ENCODE measurements around the gene MTF1. TPM values are rescaled to one million over a fixed set of nuclear protein-coding genes. Genes with fewer than 3 reads are reported as not detected.
"Not testable (repeated sequence)": the region's sequence is repeated elsewhere in the genome, so short reads cannot be mapped to it uniquely, and the experiment has no call there.

Gene MTF1
- polyA plus RNA-seq, 1 donor from 2014 or later = 3.7 TPM

DNA sequence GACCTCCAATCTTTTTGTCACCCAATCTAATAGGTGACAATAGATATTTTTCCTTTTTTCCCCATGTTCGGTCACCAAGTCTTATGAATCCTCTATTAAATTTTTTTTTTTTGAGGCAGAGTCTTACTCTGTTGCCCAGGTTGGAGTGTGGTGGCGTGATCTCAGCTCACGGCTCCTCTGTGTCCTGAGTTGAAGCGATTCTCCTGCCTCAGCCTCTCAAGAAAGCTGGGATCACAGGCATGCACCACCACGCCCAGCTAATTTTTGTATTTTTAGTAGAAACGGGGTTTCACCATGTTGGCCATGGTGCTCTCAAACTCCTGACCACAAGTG is 42.5 kb upstream of the MTF1 start:
- no peaks in the 10 kb centered on the region for H4K20me1 ChIP-seq (ENCODE audit: insufficient read depth)
- H3K9me2 ChIP-seq (ENCODE audit: insufficient read depth, low read length) = no peaks in the 10 kb centered on the region
- H3K9ac ChIP-seq (ENCODE audit: low read length) = no peak overlapping the region
- H3K27me3 ChIP-seq (ENCODE audit: insufficient read depth, low read depth, low read length) = no peaks in the 10 kb centered on the region
- TF ChIP-seq POLR2AphosphoS5 (IDR thresholded peaks at IDR 0.05) (no peak), EZH2 (IDR thresholded peaks at IDR 0.05; ENCODE audit: borderline replicate concordance, insufficient read depth, low read length, poor library complexity, severe bottlenecking) (no peak), MXI1 (conservative IDR thresholded peaks at IDR 0.05; ENCODE audit: poor library complexity, severe bottlenecking) (no peak), TAF1 (IDR thresholded peaks at IDR 0.05; ENCODE audit: low read depth) (no peak), EP300 (conservative IDR thresholded peaks at IDR 0.05; ENCODE audit: poor library complexity, severe bottlenecking) (no peak), SMC3 (conservative IDR thresholded peaks at IDR 0.05; ENCODE audit: poor library complexity) (no peak), RAD21 (conservative IDR thresholded peaks at IDR 0.05) (no peak)
- TF ChIP-seq, protein P1, sequence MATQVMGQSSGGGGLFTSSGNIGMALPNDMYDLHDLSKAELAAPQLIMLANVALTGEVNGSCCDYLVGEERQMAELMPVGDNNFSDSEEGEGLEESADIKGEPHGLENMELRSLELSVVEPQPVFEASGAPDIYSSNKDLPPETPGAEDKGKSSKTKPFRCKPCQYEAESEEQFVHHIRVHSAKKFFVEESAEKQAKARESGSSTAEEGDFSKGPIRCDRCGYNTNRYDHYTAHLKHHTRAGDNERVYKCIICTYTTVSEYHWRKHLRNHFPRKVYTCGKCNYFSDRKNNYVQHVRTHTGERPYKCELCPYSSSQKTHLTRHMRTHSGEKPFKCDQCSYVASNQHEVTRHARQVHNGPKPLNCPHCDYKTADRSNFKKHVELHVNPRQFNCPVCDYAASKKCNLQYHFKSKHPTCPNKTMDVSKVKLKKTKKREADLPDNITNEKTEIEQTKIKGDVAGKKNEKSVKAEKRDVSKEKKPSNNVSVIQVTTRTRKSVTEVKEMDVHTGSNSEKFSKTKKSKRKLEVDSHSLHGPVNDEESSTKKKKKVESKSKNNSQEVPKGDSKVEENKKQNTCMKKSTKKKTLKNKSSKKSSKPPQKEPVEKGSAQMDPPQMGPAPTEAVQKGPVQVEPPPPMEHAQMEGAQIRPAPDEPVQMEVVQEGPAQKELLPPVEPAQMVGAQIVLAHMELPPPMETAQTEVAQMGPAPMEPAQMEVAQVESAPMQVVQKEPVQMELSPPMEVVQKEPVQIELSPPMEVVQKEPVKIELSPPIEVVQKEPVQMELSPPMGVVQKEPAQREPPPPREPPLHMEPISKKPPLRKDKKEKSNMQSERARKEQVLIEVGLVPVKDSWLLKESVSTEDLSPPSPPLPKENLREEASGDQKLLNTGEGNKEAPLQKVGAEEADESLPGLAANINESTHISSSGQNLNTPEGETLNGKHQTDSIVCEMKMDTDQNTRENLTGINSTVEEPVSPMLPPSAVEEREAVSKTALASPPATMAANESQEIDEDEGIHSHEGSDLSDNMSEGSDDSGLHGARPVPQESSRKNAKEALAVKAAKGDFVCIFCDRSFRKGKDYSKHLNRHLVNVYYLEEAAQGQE (IDR thresholded peaks at IDR 0.05; ENCODE audit: borderline replicate concordance) = no peak
- TF ChIP-seq, protein P2, sequence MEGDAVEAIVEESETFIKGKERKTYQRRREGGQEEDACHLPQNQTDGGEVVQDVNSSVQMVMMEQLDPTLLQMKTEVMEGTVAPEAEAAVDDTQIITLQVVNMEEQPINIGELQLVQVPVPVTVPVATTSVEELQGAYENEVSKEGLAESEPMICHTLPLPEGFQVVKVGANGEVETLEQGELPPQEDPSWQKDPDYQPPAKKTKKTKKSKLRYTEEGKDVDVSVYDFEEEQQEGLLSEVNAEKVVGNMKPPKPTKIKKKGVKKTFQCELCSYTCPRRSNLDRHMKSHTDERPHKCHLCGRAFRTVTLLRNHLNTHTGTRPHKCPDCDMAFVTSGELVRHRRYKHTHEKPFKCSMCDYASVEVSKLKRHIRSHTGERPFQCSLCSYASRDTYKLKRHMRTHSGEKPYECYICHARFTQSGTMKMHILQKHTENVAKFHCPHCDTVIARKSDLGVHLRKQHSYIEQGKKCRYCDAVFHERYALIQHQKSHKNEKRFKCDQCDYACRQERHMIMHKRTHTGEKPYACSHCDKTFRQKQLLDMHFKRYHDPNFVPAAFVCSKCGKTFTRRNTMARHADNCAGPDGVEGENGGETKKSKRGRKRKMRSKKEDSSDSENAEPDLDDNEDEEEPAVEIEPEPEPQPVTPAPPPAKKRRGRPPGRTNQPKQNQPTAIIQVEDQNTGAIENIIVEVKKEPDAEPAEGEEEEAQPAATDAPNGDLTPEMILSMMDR (IDR thresholded peaks at IDR 0.05; ENCODE audit: poor library complexity, severe bottlenecking) = no peak
- H3K4me2 ChIP-seq (ENCODE audit: low read length) = no peak overlapping the region
- no peaks in the 10 kb centered on the region for H3K79me2 ChIP-seq (replicated peaks; ENCODE audit: insufficient read depth, low read length)
- no peaks in the 10 kb centered on the region for H3K9me3 ChIP-seq (ENCODE audit: low read length)
- no peak overlapping the region for H2AFZ ChIP-seq (ENCODE audit: low read depth, low read length)
- no peaks in the 10 kb centered on the region for H3K36me3 ChIP-seq (ENCODE audit: insufficient read depth, low read length)
- no peak overlapping the region for H3K27ac ChIP-seq (ENCODE audit: low read length)
- H3F3A ChIP-seq (ENCODE audit: insufficient read depth, low read length, poor library complexity, severe bottlenecking) = no peaks in the 10 kb centered on the region
- no peak overlapping the region for H3K4me3 ChIP-seq (ENCODE audit: low read length)

DNA sequence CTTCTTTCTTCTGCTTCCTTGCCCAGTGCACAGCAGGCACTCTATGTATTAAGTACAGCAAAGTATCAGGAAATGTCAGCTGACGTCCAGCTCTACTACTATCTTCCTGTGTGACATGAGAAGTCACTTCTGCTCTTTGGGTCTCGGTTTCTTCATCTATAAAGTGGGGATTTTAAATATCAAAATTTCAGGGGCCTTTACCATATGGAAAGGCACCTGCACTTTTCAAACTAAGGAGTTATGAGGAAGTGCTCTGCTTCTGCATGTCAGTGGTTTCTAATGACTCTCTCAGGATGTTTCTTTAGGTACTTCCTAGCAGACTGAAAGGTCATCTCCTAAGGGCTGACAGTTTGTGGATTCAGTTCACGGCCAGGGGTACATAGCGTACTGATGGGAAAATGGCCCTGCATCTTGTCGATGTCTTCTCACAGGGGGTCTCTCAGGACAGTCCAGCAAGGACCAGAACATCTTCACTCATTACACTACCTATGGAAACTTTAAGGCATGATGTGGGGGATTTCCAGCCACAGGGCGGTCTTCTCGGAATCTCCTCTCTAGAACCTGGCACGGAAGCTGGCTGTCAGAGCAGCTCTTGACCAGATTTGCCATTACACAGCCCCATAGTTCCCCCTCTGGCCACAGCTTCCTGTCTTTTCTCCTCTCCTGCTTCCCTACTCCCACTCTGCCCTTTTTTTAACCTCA is 42.0 kb upstream of the MTF1 start:
- no peak for TF ChIP-seq SMC3 (conservative IDR thresholded peaks at IDR 0.05; ENCODE audit: poor library complexity)
- TF ChIP-seq MXI1 (conservative IDR thresholded peaks at IDR 0.05; ENCODE audit: poor library complexity, severe bottlenecking) = no peak
- TF ChIP-seq TAF1 (IDR thresholded peaks at IDR 0.05; ENCODE audit: low read depth) = no peak
- TF ChIP-seq EZH2 (IDR thresholded peaks at IDR 0.05; ENCODE audit: borderline replicate concordance, insufficient read depth, low read length, poor library complexity, severe bottlenecking) = no peak
- no peak overlapping the region for H2AFZ ChIP-seq (ENCODE audit: low read depth, low read length)
- H3K9me3 ChIP-seq (ENCODE audit: low read length) = no peaks in the 10 kb centered on the region
- H3K36me3 ChIP-seq (ENCODE audit: insufficient read depth, low read length) = no peaks in the 10 kb centered on the region
- no peaks in the 10 kb centered on the region for H3K79me2 ChIP-seq (replicated peaks; ENCODE audit: insufficient read depth, low read length)
- H3F3A ChIP-seq (ENCODE audit: insufficient read depth, low read length, poor library complexity, severe bottlenecking) = no peaks in the 10 kb centered on the region
- H3K9ac ChIP-seq (ENCODE audit: low read length) = no peak overlapping the region
- no peak overlapping the region for H3K4me3 ChIP-seq (ENCODE audit: low read length)
- no peaks in the 10 kb centered on the region for H3K27me3 ChIP-seq (ENCODE audit: insufficient read depth, low read depth, low read length)
- no peaks in the 10 kb centered on the region for H4K20me1 ChIP-seq (ENCODE audit: insufficient read depth)
- H3K4me2 ChIP-seq (ENCODE audit: low read length) = no peak overlapping the region
- H3K9me2 ChIP-seq (ENCODE audit: insufficient read depth, low read length) = no peaks in the 10 kb centered on the region
- no peak overlapping the region for H3K27ac ChIP-seq (ENCODE audit: low read length)

DNA sequence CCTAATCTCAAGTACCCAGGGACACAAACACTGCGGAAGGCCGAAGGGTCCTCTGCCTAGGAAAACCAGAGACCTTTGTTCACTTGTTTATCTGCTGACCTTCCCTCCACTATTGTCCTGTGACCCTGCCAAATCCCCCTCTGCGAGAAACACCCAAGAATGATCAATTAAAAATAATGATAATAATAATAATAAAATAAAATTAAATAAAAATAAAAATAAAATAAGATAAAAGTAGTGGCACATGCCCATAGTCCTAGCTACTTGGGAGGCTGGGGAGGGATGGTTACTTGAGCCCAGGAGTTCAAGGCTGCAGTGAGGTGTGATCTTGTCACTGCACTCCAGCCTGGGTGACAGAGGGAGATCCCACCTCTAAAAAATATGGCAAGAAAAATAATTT is 38.2 kb upstream of the MTF1 start:
- H3K27me3 ChIP-seq (ENCODE audit: insufficient read depth, low read depth, low read length); H4K20me1 ChIP-seq (ENCODE audit: insufficient read depth); H3K79me2 ChIP-seq (replicated peaks; ENCODE audit: insufficient read depth, low read length); H3F3A ChIP-seq (ENCODE audit: insufficient read depth, low read length, poor library complexity, severe bottlenecking); H3K27ac ChIP-seq (ENCODE audit: low read length); H3K4me3 ChIP-seq (ENCODE audit: low read length); H3K9ac ChIP-seq (ENCODE audit: low read length); H3K4me2 ChIP-seq (ENCODE audit: low read length); H3K36me3 ChIP-seq (ENCODE audit: insufficient read depth, low read length); H3K9me2 ChIP-seq (ENCODE audit: insufficient read depth, low read length); H3K9me3 ChIP-seq (ENCODE audit: low read length); H2AFZ ChIP-seq (ENCODE audit: low read depth, low read length): not testable (repeated sequence)

All from neural cell (in vitro differentiated cells).